ENCODE data around the gene ETFDH. TPM values are rescaled to one million over a fixed set of nuclear protein-coding genes. Genes with fewer than 3 reads are reported as not detected.

ETFDH gene
- total RNA-seq, 1 donor from 2014 or later, result 20.8 TPM

- Mint-ChIP-seq H3K4me3 (no peak overlapping the region), H3K27ac (no peak overlapping the region), H3K9me3 (no peaks in the 10 kb centered on the region), H3K27me3 (no peaks in the 10 kb centered on the region), H3K4me1 (peaks cover 5% of the 10 kb centered on the region), H3K36me3 (ENCODE audit: low read depth) (peaks cover 13% of the 10 kb centered on the region)
- no peak for DNase-seq
- intact Hi-C loops (cut with micrococcal nuclease), result no loop called here
Measured at GRCh38 chr4:158664806-158665205, 7.3 kb upstream of the ETFDH start.

GRCh38 chr4:158666892-158667291, 5.2 kb upstream of the ETFDH start:
- Mint-ChIP-seq H3K9me3 (no peaks in the 10 kb centered on the region), H3K4me3 (no peak overlapping the region), H3K27ac (no peak overlapping the region), H3K4me1 (peaks cover 14% of the 10 kb centered on the region), H3K27me3 (no peaks in the 10 kb centered on the region), H3K36me3 (ENCODE audit: low read depth) (peaks cover 13% of the 10 kb centered on the region)
- DNase-seq, result no peak
- intact Hi-C loops (cut with micrococcal nuclease), result no loop called here

GRCh38 chr4:158667651-158668198, 4.4 kb upstream of the ETFDH start:
- Mint-ChIP-seq H3K9me3 (no peaks in the 10 kb centered on the region), H3K4me3 (no peak overlapping the region), H3K27ac (no peak overlapping the region), H3K27me3 (peaks cover 1% of the 10 kb centered on the region), H3K36me3 (ENCODE audit: low read depth) (peaks cover 13% of the 10 kb centered on the region), H3K4me1 (peaks cover 16% of the 10 kb centered on the region)
- peak; percentile 72 for DNase-seq
- intact Hi-C loops (cut with micrococcal nuclease), result no loop called here

GRCh38 chr4:158669310-158669709, 2.8 kb upstream of the ETFDH start:
- Mint-ChIP-seq H3K4me3 (no peak overlapping the region), H3K36me3 (ENCODE audit: low read depth) (peaks cover 13% of the 10 kb centered on the region), H3K27me3 (peaks cover 1% of the 10 kb centered on the region), H3K27ac (no peak overlapping the region), H3K4me1 (peaks cover 19% of the 10 kb centered on the region), H3K9me3 (no peaks in the 10 kb centered on the region)
- intact Hi-C loops (cut with micrococcal nuclease), result no loop called here
- DNase-seq, result no peak

GRCh38 chr4:158670975-158671664, 976 bp upstream of the ETFDH start:
- H3K4me1 Mint-ChIP-seq, result peaks cover 22% of the 10 kb centered on the region
- intact Hi-C loops (cut with micrococcal nuclease), result loop anchor here (1.0 to 5.0 kb wide), 6 partner anchors 52 to 535 kb away; partner anchors contain the start of genes FNIP2 and PPID
- H3K9me3 Mint-ChIP-seq, result no peaks in the 10 kb centered on the region
- peaks cover 1% of the 10 kb centered on the region for H3K27me3 Mint-ChIP-seq
- peak overlapping the region; percentile 95 for H3K27ac Mint-ChIP-seq
- peaks cover 5% of the 10 kb centered on the region for H3K36me3 Mint-ChIP-seq (ENCODE audit: low read depth)
- peak overlapping the region; percentile 99 for H3K4me3 Mint-ChIP-seq
- peak; percentile 87 for DNase-seq

GRCh38 chr4:158671665-158671914, 506 bp upstream of the ETFDH start, which contains the start of gene C4orf46:
TSS of gene C4orf46 (minus strand) at chr4:158671887. CDS start at chr4:158671801, 86 bp downstream.
- Mint-ChIP-seq H3K4me1 (peaks cover 22% of the 10 kb centered on the region), H3K9me3 (no peaks in the 10 kb centered on the region), H3K27me3 (peaks cover 1% of the 10 kb centered on the region), H3K4me3 (peak within 1 kb of the TSS; percentile 99), H3K36me3 (ENCODE audit: low read depth) (peaks cover 2% of the 10 kb centered on the region), H3K27ac (peak within 1 kb of the TSS; percentile 95)
- DNase-seq, result no peak
- intact Hi-C loops (cut with micrococcal nuclease), result loop anchor here (1.0 to 5.0 kb wide), 6 partner anchors 52 to 535 kb away; partner anchors contain the start of genes FNIP2 and PPID

- peaks cover 5% of the 10 kb centered on the region for H3K36me3 Mint-ChIP-seq (ENCODE audit: low read depth)
- peak overlapping the region; percentile 10 for H3K4me3 Mint-ChIP-seq
- H3K9me3 Mint-ChIP-seq, result no peaks in the 10 kb centered on the region
- peaks cover 1% of the 10 kb centered on the region for H3K27me3 Mint-ChIP-seq
- intact Hi-C loops (cut with micrococcal nuclease), result loop anchor here (5.0 kb wide), 2 partner anchors 149 to 179 kb away; no protein-coding TSS in a partner anchor
- H3K4me1 Mint-ChIP-seq, result peaks cover 22% of the 10 kb centered on the region
- no peak overlapping the region for H3K27ac Mint-ChIP-seq
- no peak for DNase-seq
Measured at GRCh38 chr4:158673633-158674032, 1.5 kb downstream of the ETFDH start.

GRCh38 chr4:158676076-158676475, 4.0 kb downstream of the ETFDH start:
- no peak overlapping the region for H3K4me3 Mint-ChIP-seq
- no peak for DNase-seq
- H3K27me3 Mint-ChIP-seq, result peaks cover 1% of the 10 kb centered on the region
- H3K4me1 Mint-ChIP-seq, result peaks cover 11% of the 10 kb centered on the region
- no peak overlapping the region for H3K27ac Mint-ChIP-seq
- intact Hi-C loops (cut with micrococcal nuclease), result no loop called here
- no peaks in the 10 kb centered on the region for H3K9me3 Mint-ChIP-seq
- peaks cover 5% of the 10 kb centered on the region for H3K36me3 Mint-ChIP-seq (ENCODE audit: low read depth)

GRCh38 chr4:158678767-158679166, 6.7 kb downstream of the ETFDH start:
- Mint-ChIP-seq H3K36me3 (ENCODE audit: low read depth) (peaks cover 7% of the 10 kb centered on the region), H3K4me3 (no peak overlapping the region), H3K4me1 (peaks cover 4% of the 10 kb centered on the region), H3K9me3 (no peaks in the 10 kb centered on the region), H3K27me3 (no peaks in the 10 kb centered on the region), H3K27ac (no peak overlapping the region)
- DNase-seq, result no peak
- intact Hi-C loops (cut with micrococcal nuclease), result no loop called here

- DNase-seq, result no peak
- no peaks in the 10 kb centered on the region for H3K27me3 Mint-ChIP-seq
- intact Hi-C loops (cut with micrococcal nuclease), result no loop called here
- H3K36me3 Mint-ChIP-seq (ENCODE audit: low read depth), result peaks cover 7% of the 10 kb centered on the region
- no peak overlapping the region for H3K27ac Mint-ChIP-seq
- H3K9me3 Mint-ChIP-seq, result no peaks in the 10 kb centered on the region
- H3K4me1 Mint-ChIP-seq, result no peaks in the 10 kb centered on the region
- H3K4me3 Mint-ChIP-seq, result no peak overlapping the region
Measured at GRCh38 chr4:158681629-158682028, 9.5 kb downstream of the ETFDH start.

- Mint-ChIP-seq H3K36me3 (ENCODE audit: low read depth) (peaks cover 8% of the 10 kb centered on the region), H3K9me3 (no peaks in the 10 kb centered on the region), H3K27ac (no peak overlapping the region), H3K4me1 (no peaks in the 10 kb centered on the region), H3K4me3 (no peak overlapping the region), H3K27me3 (no peaks in the 10 kb centered on the region)
- no peak for DNase-seq
- intact Hi-C loops (cut with micrococcal nuclease), result no loop called here
Measured at GRCh38 chr4:158682066-158682465, 10.0 kb downstream of the ETFDH start.

- Mint-ChIP-seq H3K36me3 (ENCODE audit: low read depth) (peaks cover 5% of the 10 kb centered on the region), H3K9me3 (no peaks in the 10 kb centered on the region), H3K27me3 (no peaks in the 10 kb centered on the region), H3K4me3 (no peak overlapping the region), H3K4me1 (no peaks in the 10 kb centered on the region), H3K27ac (no peak overlapping the region)
- intact Hi-C loops (cut with micrococcal nuclease), result no loop called here
- no peak for DNase-seq
Measured at GRCh38 chr4:158688813-158689212, 16.7 kb downstream of the ETFDH start.

- H3K27ac Mint-ChIP-seq, result no peak overlapping the region
- DNase-seq, result no peak
Measured at GRCh38 chr4:158704274-158704673, 32.2 kb downstream of the ETFDH start.

GRCh38 chr4:158710814-158711213, 38.7 kb downstream of the ETFDH start:
- Mint-ChIP-seq H3K27me3 (no peaks in the 10 kb centered on the region), H3K4me1 (peaks cover 1% of the 10 kb centered on the region), H3K4me3 (no peak overlapping the region), H3K9me3 (no peaks in the 10 kb centered on the region), H3K36me3 (ENCODE audit: low read depth) (peaks cover 68% of the 10 kb centered on the region), H3K27ac (no peak overlapping the region)
- intact Hi-C loops (cut with micrococcal nuclease), result no loop called here
- DNase-seq, result no peak

More at GRCh38 chr4:158704274-158704673, 32.2 kb downstream of the ETFDH start:
- H3K36me3 Mint-ChIP-seq (ENCODE audit: low read depth), result peaks cover 37% of the 10 kb centered on the region
- no peaks in the 10 kb centered on the region for H3K9me3 Mint-ChIP-seq
- no peaks in the 10 kb centered on the region for H3K27me3 Mint-ChIP-seq
- no peaks in the 10 kb centered on the region for H3K4me1 Mint-ChIP-seq
- no peak overlapping the region for H3K4me3 Mint-ChIP-seq
- intact Hi-C loops (cut with micrococcal nuclease), result no loop called here

Measured in activated CD4-positive, alpha-beta T cell treated with anti-CD3 and anti-CD28 coated beads, Interleukin-2, amount 10 ng/mL, durations not matched to agents 24 days and 14 days (primary cell).